PFSK-1 (cell line): ENCODE results near the gene SELENBP1. TPM values are rescaled to one million over a fixed set of nuclear protein-coding genes. Genes with fewer than 3 reads are reported as not detected.
A peak's percentile ranks its signal among the peaks of the same experiment; 100 is the strongest.

Experiments
- FOXP2 ChIP-seq: optimal IDR thresholded peaks from 2 replicates; pipeline ENCODE3; 2011; ENCODE audit warnings: borderline replicate concordance, control low read depth, inconsistent platforms; ENCODE audit not compliant: insufficient read depth; ENCODE audit errors: extremely low read length, extremely low read depth
- POLR2AphosphoS5 ChIP-seq: IDR thresholded peaks from 2 replicates; pipeline ENCODE4 v1.6.1; 2012; ENCODE audit warnings: low read depth, mild to moderate bottlenecking, control low read depth, low read length, moderate library complexity
- SIN3A ChIP-seq: IDR thresholded peaks from 2 replicates; pipeline ENCODE4 v1.6.1; 2012; ENCODE audit warnings: mild to moderate bottlenecking, low read length, moderate library complexity, borderline replicate concordance; ENCODE audit not compliant: insufficient read depth
- TAF1 ChIP-seq: IDR thresholded peaks from 2 replicates; pipeline ENCODE4 v1.6.1; 2012; ENCODE audit warnings: low read length, control low read depth, borderline replicate concordance; ENCODE audit not compliant: insufficient read depth
- polyA plus RNA-seq: library from polyadenylated mRNA; unstranded; fragments of >200 nt; gene quantifications from one replicate; pipeline ENCODE4 v1.2.1, GENCODE V29; 2012; ENCODE audit warnings: low read depth, missing spikeins; ENCODE audit not compliant: insufficient read length
- TF ChIP-seq, protein P1 (sequence below), 2 experiments: IDR thresholded peaks; 2 replicates each; pipeline versions ENCODE4 v1.6.1 to v1.8.0; 2011 to 2012; ENCODE audit warnings: low read depth in 2 of 2, low read length in 2 of 2, control low read depth in 1 of 2, inconsistent platforms in 1 of 2, mild to moderate bottlenecking in 1 of 2, moderate library complexity in 1 of 2; ENCODE audit not compliant: insufficient read depth in 1 of 2

Gene SELENBP1
- 51.8 TPM for polyA plus RNA-seq

GRCh38 chr1:151372058-151372934 lies at the start of gene SELENBP1:
Gene SELENBP1, minus strand, starts transcription at chr1:151372705. Its CDS starts 64 bp downstream, at chr1:151372641.
- TF ChIP-seq POLR2AphosphoS5 (peak; percentile 98), FOXP2 (peak; percentile 70), TAF1 (no peak; the same call in 1 of the 2 replicates), SIN3A (no peak)
- TF ChIP-seq, protein P1, sequence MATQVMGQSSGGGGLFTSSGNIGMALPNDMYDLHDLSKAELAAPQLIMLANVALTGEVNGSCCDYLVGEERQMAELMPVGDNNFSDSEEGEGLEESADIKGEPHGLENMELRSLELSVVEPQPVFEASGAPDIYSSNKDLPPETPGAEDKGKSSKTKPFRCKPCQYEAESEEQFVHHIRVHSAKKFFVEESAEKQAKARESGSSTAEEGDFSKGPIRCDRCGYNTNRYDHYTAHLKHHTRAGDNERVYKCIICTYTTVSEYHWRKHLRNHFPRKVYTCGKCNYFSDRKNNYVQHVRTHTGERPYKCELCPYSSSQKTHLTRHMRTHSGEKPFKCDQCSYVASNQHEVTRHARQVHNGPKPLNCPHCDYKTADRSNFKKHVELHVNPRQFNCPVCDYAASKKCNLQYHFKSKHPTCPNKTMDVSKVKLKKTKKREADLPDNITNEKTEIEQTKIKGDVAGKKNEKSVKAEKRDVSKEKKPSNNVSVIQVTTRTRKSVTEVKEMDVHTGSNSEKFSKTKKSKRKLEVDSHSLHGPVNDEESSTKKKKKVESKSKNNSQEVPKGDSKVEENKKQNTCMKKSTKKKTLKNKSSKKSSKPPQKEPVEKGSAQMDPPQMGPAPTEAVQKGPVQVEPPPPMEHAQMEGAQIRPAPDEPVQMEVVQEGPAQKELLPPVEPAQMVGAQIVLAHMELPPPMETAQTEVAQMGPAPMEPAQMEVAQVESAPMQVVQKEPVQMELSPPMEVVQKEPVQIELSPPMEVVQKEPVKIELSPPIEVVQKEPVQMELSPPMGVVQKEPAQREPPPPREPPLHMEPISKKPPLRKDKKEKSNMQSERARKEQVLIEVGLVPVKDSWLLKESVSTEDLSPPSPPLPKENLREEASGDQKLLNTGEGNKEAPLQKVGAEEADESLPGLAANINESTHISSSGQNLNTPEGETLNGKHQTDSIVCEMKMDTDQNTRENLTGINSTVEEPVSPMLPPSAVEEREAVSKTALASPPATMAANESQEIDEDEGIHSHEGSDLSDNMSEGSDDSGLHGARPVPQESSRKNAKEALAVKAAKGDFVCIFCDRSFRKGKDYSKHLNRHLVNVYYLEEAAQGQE (IDR thresholded peaks at IDR 0.05; ENCODE audit: insufficient read depth in 1 of 2, low read depth in 2 of 2, low read length in 2 of 2), result no peak; a peak in 2 of 4 replicates

- TF ChIP-seq, protein P1 (IDR thresholded peaks at IDR 0.05; ENCODE audit: insufficient read depth in 1 of 2, low read depth in 2 of 2, low read length in 2 of 2), result no peak
- TF ChIP-seq POLR2AphosphoS5 (no peak), FOXP2 (no peak), SIN3A (no peak), TAF1 (no peak)
These were observed 47.3 kb upstream of the SELENBP1 start for GRCh38 chr1:151419819-151420218.

GRCh38 chr1:151418081-151418480 lies 45.6 kb upstream of the SELENBP1 start:
- TF ChIP-seq POLR2AphosphoS5 (no peak), SIN3A (no peak), TAF1 (no peak), FOXP2 (no peak)
- TF ChIP-seq, protein P1 (IDR thresholded peaks at IDR 0.05; ENCODE audit: insufficient read depth in 1 of 2, low read depth in 2 of 2, low read length in 2 of 2), result no peak

DNA sequence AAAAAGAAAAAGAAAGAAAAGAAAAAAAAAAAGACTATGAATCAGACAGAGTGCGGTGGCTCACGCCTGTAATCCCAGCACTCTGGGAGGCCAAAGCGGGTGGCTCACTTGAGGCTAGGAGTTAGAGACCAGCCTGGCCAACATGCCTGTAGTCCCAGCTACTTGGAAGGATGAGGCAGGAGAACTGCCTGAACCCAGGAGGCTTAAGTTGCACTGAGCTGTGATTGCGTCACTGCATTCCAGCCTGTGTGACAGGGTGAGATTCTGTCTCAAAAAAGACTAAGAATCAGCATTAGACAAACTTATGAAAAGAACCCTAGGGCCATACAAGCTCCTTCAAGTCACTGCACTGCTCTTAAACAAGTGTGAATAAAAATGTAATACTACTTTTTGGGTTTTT lies 43.7 kb upstream of the SELENBP1 start:
- TF ChIP-seq, protein P1 (IDR thresholded peaks at IDR 0.05; ENCODE audit: insufficient read depth in 1 of 2, low read depth in 2 of 2, low read length in 2 of 2), result no peak
- TF ChIP-seq TAF1 (no peak), SIN3A (no peak), FOXP2 (no peak), POLR2AphosphoS5 (no peak)
